GM18868 (cell line): ENCODE measurements around the gene NCR2.

ENCODE experiments used
- ATAC-seq: cut with Tn5 transposase; IDR thresholded peaks from one replicate; pipeline ENCODE4 v1.9.1; 2021; ENCODE audit warnings: mild to moderate bottlenecking, moderate library complexity; ENCODE audit not compliant: unreplicated experiment

Gene NCR2

DNA sequence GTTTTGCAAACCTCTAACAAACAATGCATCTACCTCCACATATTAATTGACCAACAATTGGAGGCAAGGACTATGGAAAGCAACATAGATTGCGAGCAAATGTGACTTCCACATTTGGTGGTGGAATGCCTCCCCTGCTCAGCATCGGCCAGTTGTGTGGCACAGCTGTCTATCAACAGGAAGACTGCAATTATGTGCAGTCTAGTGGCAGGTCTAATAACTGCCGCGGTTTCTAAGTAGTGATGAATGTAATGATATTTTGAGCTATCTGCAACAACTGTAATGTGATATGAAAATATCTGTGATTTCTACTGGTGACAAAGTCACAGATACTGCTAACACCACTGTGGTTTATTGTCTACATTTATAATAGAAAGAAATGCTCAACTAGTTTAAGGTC, 56.8 kb downstream of the NCR2 start:
- ATAC-seq, result no peak

GRCh38 chr6:41396335-41396734, 60.9 kb downstream of the NCR2 start:
- no peak for ATAC-seq

DNA sequence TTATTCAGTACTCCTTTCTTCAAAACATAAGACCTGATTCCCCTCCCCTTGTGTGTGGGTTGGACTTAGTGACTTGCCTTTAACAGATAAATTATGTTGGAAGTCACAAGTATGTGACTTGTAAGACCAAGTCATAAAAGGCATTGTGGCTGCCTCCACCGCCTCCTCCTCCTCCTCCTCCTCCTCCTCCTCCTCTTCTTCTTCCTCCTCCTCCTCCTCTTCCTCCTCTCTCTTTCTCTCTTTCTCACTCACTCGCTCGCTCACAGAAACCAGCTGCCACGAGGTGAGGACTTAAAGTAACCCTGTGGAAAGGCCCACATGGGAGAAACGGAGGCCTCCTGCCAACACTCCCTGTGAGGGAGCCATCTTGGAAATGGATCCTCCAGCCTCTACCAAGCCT, 64.0 kb downstream of the NCR2 start:
- no peak for ATAC-seq
